Erythroblast (primary cell): ENCODE data around the gene RARRES1.

Experiments used
- DNase-seq, 2 experiments: peaks; one replicate each; lab custom pipeline; 2025; lab: John Stamatoyannopoulos, UW
- GATA1 ChIP-seq: IDR thresholded peaks from 2 replicates; pipeline ENCODE4 v1.6.1; 2011; ENCODE audit warnings: low read depth, mild to moderate bottlenecking, control low read depth, low read length, moderate library complexity
- POLR2A ChIP-seq: IDR thresholded peaks from 2 replicates; pipeline ENCODE4 v1.6.1; 2011; ENCODE audit warnings: mild to moderate bottlenecking, low read length

The RARRES1 gene

GRCh38 chr3:158737410-158737809 is 5.2 kb upstream of the RARRES1 start:
- no peak for DNase-seq
- TF ChIP-seq POLR2A: no peak
- TF ChIP-seq GATA1: no peak

- peak; percentile 34 to 38 for DNase-seq
- TF ChIP-seq POLR2A (no peak), GATA1 (no peak)
Measured at GRCh38 chr3:158735296-158736033, 3.2 kb upstream of the RARRES1 start.

GRCh38 chr3:158733656-158734055 is 1.4 kb upstream of the RARRES1 start:
- no peak for TF ChIP-seq GATA1
- no peak for TF ChIP-seq POLR2A
- no peak for DNase-seq

- peak; percentile 31 to 54 for DNase-seq
- TF ChIP-seq GATA1: no peak
- TF ChIP-seq POLR2A: no peak
Measured at GRCh38 chr3:158732856-158733200, 571 bp upstream of the RARRES1 start.

GRCh38 chr3:158731486-158731885 is 771 bp downstream of the RARRES1 start:
- peak; percentile 50 to 51 for DNase-seq
- no peak for TF ChIP-seq POLR2A
- TF ChIP-seq GATA1: no peak

- TF ChIP-seq GATA1: no peak
- no peak for TF ChIP-seq POLR2A
- no peak for DNase-seq
Measured at GRCh38 chr3:158728851-158729250, 3.4 kb downstream of the RARRES1 start.

GRCh38 chr3:158728061-158728377 is 4.2 kb downstream of the RARRES1 start:
- DNase-seq: no peak
- no peak for TF ChIP-seq GATA1
- no peak for TF ChIP-seq POLR2A

- TF ChIP-seq GATA1: no peak
- no peak for TF ChIP-seq POLR2A
- peak; percentile 86 to 90 for DNase-seq
Measured at GRCh38 chr3:158727206-158728060, 4.8 kb downstream of the RARRES1 start.

GRCh38 chr3:158725348-158726011 is 6.8 kb downstream of the RARRES1 start:
- peak; percentile 27 for TF ChIP-seq POLR2A
- TF ChIP-seq GATA1: no peak
- DNase-seq: peak; percentile 17 to 32

GRCh38 chr3:158723991-158724390 is 8.3 kb downstream of the RARRES1 start:
- no peak for DNase-seq
- TF ChIP-seq GATA1 (no peak), POLR2A (no peak)

- no peak for TF ChIP-seq GATA1
- no peak for TF ChIP-seq POLR2A
- DNase-seq: no peak
Measured at GRCh38 chr3:158722108-158722507, 10.1 kb downstream of the RARRES1 start.

- DNase-seq: no peak
- TF ChIP-seq GATA1 (no peak), POLR2A (no peak)
Measured at GRCh38 chr3:158718490-158719170, 13.6 kb downstream of the RARRES1 start.

- no peak for TF ChIP-seq GATA1
- TF ChIP-seq POLR2A: no peak
- no peak for DNase-seq
Measured at GRCh38 chr3:158717576-158717975, 14.7 kb downstream of the RARRES1 start.
